Spleen (tissue), 7 donors: ENCODE data around the gene CMTM4.

Source experiments
- POLR2AphosphoS5 ChIP-seq, 3 donors: sonication (generic); formaldehyde crosslinking; IDR thresholded peaks; one replicate each; pipeline ENCODE4 v1.5.1; 2017; ENCODE audit warnings: antibody characterized with exemption in 3 of 3
- TF ChIP-seq, protein P1 (sequence below), 11 experiments: fragments of 200-600 bp in 7 of 11; fragments of 450-650 bp in 4 of 11; sonication (generic) in 4 of 11; IDR thresholded peaks in 8 of 11; conservative IDR thresholded peaks in 3 of 11; 1 replicate in 7 of 11; 2 replicates in 4 of 11; pipeline versions ENCODE4 v1.4.0 to v1.8.0; 2016 to 2021; ENCODE audit warnings: antibody characterized with exemption in 11 of 11, inconsistent platforms in 4 of 11, mild to moderate bottlenecking in 1 of 11
- donor health status: DM: no; HTN: no; CAD: no; lungs with moderate emphysema.
- donor health status: DM: no; HTN: no; CAD: no.
- donor health status: DM: no; HTN: no; CAD: no.

GRCh38 chr16:66603537-66604375, 92.8 kb downstream of the CMTM4 start:
- TF ChIP-seq, protein P1, sequence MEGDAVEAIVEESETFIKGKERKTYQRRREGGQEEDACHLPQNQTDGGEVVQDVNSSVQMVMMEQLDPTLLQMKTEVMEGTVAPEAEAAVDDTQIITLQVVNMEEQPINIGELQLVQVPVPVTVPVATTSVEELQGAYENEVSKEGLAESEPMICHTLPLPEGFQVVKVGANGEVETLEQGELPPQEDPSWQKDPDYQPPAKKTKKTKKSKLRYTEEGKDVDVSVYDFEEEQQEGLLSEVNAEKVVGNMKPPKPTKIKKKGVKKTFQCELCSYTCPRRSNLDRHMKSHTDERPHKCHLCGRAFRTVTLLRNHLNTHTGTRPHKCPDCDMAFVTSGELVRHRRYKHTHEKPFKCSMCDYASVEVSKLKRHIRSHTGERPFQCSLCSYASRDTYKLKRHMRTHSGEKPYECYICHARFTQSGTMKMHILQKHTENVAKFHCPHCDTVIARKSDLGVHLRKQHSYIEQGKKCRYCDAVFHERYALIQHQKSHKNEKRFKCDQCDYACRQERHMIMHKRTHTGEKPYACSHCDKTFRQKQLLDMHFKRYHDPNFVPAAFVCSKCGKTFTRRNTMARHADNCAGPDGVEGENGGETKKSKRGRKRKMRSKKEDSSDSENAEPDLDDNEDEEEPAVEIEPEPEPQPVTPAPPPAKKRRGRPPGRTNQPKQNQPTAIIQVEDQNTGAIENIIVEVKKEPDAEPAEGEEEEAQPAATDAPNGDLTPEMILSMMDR (IDR thresholded peaks at IDR 0.05 in 8 of 11, conservative IDR thresholded peaks at IDR 0.05 in 3 of 11), result no peak
- peak; percentile 61 to 71 (median 64) for TF ChIP-seq POLR2AphosphoS5 (IDR thresholded peaks at IDR 0.05)
